GM21528 (cell line): Measurements from ENCODE around the gene MTTP.

Experiments used
- ATAC-seq: cut with Tn5 transposase; IDR thresholded peaks from one replicate; pipeline ENCODE4 v1.9.1; 2021; ENCODE audit warnings: mild to moderate bottlenecking, moderate library complexity; ENCODE audit not compliant: unreplicated experiment, low FRiP score

The MTTP gene

DNA sequence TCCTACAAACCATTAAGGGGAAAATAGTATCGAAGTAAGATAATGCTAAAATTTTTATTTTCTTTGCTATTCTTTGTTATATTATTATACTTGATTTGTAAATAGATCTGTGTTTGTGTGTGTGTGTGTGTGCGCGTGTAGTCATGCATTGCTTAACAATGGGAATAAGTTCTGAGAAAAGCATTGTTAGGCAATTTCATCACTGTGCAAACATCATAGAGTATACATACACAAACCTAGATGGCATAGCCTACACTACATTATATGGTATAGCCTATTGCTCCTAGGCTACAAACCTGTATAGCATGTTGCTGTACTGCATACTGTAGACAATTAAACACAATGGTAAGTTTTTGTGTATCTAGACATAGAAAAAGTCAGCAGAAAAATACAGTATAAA, 17.1 kb downstream of the MTTP start:
- ATAC-seq: no peak

DNA sequence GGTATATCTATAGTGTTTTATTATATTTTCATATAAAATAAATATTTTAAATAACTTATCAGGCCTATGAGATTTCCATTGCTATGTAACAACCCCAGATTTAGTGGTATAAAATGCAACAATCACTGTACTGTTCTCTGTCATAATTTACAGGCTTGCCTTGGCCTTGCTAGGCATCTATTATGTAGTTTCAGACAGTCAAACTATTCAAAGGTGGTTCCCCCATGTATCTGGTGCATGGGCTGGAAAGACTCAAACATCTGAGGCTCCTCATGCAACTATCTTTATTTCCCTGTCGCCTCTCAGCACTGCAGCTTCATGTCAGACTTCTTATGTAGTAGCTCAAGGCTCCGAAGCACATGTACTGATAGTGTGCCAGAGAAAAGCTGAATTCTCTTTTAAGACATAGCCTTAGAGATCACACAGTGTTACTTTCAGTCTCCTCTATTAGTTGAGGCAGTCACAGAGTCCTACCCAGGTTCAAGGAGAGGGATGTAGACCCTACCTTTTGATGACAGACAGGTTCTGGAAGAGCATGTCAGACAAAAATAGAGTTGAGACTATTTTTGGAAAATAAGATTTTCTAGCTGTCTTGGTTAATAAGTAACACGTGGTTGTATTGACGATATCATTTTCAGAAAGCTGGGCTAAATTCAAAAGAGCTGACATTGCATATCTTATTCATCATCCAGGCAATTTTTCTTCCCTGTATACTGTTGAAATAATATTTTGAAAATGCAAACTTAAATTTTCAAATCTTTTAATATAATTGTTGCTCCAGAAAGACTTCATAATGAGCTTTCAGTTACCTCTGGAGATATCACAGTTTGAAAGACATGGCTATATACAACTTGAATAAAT, 19.4 kb downstream of the MTTP start:
- no peak for ATAC-seq

DNA sequence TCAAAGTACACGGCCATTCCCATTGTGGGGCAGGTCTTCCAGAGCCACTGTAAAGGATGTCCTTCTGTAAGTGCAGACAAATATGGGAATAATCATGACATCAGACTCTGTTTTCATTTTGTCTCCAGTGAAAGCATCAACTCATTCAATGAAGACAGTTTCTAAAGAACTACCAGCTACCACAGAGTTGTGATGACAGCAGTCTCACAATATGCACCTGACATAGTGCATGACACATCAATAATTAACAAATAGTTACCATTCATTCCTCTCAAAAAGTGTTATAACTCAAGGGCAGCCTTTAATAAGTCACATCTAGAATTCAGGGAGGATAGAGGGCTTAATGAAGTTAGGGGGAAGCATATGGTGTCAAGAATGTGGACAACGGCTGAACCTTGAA, 20.2 kb downstream of the MTTP start:
- no peak for ATAC-seq

DNA sequence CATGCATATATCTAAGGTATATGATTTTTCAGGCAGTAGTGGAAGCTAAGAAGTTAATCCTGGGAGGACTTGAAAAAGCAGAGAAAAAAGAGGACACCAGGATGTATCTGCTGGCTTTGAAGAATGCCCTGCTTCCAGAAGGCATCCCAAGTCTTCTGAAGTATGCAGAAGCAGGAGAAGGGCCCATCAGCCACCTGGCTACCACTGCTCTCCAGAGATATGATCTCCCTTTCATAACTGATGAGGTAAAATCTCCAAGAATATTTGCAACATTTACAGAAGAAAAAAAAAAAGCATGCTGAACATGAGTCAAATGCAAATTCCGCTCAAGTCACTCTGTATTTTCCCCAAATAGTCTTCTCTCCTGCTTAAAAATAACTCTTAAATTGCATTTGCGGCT, 32.1 kb downstream of the MTTP start:
- no peak for ATAC-seq

DNA sequence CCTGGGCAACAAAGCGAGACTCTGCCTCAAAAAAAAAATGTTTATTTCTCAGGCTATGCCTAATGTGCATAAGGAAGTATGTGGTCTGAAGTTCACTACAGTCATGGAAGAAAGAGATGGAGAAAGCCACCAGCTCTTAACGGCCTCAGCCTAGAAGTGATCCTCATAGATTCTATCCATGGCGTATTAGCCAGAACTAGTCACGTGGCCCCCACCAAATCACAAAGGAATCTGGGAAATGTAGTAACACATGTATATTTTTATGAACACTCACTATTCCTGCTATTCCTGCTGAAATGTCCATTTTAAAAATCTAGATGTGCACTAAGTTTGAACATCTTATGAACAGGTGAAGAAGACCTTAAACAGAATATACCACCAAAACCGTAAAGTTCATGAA, 33.8 kb downstream of the MTTP start:
- no peak for ATAC-seq

DNA sequence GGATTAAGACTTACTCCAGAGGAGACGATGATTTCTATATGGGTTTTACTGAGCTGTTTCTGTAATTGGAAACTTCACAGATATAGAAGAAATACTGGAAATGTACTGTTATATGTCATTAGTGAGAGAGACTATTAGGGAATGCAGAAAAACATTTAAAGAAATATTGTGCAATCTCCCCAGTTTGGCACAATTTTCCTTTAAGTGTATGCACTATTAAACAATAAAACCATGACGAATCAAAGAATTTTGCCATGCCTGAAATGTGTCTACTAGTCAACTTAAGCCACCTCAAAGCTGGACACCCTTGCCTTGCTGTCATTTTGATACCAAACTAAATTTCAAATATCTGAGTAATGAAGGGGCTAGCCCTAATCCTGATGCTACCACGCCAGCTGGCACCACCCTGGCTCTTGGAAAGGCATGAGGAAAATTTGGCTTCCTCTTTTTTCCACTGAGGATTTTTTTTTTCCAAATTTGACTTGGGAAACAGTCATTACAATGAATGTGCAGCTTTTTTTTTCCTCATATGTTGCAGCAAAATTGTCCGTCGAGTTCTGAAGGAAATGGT, 36.1 kb downstream of the MTTP start:
- no peak for ATAC-seq

DNA sequence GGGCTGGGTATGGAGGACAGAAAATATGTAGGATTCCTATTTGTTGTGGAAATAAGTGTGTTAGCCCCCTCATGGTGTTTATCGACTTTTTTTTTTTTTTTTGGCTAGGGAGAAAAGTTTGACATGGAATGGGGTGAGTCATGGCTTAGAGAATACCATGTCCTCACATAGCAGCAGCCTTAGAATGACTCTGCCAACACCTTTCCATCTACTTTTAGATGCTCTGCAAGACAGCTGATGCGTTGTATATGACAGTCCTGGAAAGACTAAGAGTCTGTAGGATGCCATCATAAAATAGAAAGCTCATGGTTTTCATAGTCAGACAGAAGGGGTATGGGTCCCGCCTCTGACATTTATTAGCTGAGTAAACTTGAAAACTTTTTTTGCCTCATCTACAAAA, 37.7 kb downstream of the MTTP start:
- no peak for ATAC-seq

DNA sequence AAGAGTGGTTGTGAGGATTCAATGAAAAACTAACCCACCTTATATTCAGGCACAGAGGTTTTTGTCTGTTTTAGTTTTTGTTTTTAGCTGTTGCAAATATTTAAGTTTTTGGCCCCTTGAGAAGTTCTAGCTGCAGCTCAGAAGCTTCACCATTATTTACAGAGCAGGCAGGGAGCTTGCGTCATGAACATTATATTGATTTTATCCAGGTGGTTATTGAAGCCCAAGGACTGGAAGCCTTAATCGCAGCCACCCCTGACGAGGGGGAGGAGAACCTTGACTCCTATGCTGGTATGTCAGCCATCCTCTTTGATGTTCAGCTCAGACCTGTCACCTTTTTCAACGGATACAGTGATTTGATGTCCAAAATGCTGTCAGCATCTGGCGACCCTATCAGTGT, 38.1 kb downstream of the MTTP start:
- no peak for ATAC-seq

DNA sequence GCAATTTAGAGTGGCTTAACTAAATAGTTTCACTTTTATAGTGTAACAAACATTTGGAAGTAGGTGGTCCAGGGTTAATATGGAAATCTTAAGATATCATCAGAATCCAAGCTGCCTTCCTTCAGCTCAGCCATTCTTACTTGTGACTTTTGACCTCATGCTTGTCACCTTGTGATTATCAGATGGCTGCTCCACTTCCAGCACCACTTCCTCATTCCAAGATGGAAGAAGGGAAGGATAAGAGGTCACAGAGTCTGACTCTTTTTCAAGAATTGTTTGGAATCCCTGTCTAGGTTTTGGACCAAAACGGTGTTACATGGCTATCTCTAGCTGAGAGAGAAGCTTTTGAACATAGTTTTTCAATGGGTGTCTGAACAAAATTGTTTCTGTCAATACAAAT, 39.9 kb downstream of the MTTP start:
- no peak for ATAC-seq

DNA sequence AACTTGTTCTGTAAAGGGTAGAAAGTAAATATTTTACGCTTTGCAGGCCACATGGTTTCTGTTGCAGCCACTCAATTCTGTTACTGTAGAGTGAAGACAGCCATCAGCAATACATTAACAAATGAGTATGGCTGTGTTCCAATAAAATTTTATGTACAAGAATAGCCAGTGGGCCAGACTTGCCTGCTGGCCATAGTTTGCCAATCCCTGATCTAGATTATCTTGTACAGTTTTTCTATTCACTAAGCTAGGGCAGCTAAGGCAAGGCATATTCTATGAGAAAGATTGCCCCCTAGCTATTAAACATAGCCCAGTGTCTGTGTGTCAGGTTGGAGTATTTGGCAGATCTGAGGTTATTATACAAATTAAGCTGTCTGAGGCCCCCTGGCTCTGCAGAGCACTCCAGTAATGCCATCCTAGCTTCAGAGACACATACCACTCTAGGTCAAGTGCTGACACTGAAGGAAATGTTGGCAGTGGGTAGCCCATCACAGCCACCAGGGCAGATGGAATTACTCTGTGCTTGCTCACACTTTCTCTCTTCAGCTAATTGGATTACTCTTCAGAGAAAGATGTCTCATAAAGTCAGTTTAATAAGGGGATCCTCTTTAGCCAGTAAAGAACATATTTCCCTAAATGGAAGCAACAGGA, 40.7 kb downstream of the MTTP start:
- no peak for ATAC-seq

DNA sequence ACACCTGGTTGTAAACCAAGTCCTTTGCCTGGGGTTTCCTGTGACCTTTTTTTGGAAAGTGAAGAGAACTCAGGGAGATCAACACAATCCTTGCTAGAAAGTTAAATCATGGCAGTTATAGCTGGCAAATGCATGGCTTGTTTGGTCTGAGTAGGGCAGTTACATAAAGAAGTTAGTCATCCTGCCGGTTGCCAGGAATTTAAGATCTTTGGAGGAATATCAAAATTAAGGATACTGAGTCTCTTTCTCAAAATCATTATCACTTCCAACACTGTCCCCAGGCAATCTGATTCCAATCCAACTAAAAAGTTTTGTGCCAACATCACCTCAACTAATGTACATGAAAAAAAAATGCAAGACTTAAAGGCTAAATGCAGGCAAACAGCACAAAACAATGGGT, 42.8 kb downstream of the MTTP start:
- ATAC-seq: no peak

DNA sequence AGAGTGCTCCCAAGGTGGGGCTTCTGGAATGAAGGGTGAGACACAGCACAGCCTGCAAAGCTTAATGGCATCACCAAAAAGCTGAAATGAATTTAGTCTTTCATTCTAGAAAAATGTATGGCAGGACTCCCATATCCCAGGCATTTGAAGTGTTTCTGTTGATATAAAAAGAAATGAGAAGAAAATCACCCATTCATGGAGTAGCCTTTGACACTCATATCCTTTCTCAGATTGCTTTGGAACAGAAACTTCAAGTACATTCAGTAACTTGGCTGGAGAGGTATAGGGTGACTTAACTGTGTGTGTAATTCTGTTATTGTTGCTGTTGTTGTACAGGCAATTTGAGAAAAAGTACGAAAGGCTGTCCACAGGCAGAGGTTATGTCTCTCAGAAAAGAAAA, 47.7 kb downstream of the MTTP start:
- ATAC-seq: no peak

DNA sequence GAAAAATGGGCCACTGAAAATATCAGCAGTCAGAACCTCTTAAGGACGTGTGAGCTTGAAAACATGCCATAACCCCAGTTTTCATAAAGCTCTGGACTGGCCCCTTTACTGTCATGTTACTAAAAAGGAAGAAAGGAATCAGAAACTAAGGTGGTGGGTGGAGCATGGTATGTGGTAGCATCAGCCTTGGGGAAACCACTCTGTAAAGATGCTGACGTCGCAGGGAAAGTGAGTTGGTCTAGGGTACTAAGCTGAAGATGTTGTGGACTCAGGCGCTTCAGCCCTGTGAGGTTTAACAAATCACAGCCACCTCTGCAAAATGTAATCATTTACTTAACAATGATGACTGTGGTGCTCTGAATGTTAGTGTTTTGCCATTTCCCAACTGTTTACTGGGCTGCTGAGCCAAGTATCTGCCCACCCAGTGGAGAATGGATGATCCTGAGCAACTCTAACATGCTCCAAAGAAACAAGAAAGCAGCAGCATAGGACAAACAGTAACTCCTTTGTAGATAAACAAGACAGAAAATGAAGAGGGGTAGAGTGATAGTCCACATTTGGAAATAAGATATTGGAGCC, 49.6 kb downstream of the MTTP start:
- ATAC-seq: no peak

DNA sequence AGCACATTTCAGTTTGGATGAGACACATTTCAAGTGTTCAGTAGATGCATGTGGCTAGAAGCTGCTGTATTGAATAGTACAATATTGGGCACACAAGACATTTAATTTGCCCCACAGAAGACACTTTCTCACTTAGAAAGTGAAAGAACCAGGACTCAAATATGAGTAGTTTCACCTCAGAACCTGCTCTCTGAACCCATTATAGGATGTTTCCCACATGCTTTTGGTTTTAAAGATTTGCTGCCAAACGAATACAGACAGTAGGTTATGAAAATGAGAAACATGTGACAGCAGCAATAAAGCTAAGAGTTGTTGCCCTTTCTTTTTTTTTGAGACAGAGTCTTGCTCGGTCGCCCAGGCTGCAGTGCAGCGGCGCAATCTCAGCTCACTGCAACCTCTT, 50.7 kb downstream of the MTTP start:
- no peak for ATAC-seq

DNA sequence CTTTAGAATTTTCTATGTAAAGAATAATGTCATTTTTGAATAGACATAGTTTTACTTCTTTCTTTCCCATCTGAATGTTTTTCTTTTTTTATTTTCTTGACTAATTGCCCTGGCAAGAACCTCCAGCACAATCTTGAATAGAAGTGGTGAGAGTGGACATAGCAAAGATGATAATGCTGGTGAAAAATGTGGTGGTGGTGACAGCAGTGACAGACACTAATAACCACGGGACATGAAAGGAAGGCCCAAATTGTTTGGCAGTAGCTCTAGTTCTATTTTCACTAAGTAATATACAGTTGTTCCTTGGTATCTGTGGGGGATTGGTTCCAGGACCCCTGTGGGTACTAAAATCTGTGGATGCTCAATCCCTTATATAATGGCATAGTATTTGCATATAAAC, 53.4 kb downstream of the MTTP start:
- ATAC-seq: no peak

DNA sequence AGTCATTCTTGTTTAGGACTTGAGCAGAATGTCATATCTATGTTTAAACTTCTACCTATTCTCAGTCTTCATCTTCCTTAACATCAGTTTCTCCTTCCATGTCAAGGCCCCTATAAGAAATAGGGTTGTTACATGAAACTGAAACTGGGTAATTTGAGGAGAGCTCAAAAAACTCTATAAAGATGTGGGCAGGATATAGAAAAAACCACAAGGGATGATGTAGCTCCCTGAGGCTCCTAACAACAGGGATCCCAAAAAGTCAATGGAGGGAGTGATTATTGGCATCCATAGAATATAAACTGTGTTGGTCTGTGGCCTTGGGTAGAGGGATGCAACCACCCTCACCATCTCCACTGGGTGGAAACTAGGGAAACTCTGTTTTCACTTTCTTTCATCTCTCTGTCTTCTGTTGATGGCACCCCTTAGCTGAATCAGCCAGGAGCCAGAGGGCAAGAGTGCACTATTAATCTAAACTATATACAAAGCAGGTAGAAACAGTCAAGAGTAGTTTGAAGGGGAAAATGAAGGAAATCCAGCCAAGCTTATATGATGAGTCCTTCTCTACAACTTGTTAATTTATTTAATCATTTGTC, 55.4 kb downstream of the MTTP start:
- ATAC-seq: no peak

DNA sequence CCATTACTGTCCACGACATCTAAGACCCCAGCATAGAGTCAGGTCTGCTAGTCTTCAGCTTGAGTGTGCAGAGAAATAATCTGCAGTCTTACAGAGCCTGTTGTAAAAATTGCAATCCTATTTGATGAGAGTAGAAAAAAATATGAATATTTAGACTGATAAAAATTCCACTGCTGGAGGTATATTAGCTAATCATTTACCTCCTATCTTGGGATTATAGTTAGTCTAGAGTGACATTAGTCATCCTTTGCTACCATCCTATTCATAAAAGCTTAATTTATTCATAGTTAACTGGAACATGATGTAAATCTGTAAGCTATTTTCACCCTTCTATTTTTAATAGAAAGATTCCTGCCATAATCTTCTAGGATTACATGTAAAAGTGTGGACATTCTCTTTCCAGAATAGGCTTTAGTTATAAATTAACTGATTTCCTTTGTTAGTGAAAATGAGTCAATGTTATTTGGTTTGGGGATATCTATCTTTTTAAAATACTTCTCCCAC, 56.3 kb downstream of the MTTP start:
- no peak for ATAC-seq

DNA sequence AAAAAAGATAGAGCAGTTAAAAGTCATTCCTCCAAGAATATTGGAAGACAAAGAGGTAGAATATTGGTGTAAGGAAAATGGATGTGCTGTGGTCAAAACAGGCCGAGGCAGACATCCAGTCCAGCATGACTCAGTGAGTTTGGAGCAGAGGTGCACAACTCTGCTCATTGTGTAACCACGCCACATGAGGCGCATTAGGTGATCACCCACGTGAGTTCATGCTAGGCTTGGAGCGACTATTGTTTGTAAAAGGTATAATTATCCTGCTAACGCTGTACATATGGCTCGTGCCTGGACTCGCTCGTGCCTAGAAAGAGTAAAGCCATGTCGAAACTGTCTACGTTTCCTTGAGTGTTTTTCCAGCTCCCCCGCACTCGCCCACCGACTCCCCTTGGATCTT, 59.1 kb downstream of the MTTP start:
- no peak for ATAC-seq

DNA sequence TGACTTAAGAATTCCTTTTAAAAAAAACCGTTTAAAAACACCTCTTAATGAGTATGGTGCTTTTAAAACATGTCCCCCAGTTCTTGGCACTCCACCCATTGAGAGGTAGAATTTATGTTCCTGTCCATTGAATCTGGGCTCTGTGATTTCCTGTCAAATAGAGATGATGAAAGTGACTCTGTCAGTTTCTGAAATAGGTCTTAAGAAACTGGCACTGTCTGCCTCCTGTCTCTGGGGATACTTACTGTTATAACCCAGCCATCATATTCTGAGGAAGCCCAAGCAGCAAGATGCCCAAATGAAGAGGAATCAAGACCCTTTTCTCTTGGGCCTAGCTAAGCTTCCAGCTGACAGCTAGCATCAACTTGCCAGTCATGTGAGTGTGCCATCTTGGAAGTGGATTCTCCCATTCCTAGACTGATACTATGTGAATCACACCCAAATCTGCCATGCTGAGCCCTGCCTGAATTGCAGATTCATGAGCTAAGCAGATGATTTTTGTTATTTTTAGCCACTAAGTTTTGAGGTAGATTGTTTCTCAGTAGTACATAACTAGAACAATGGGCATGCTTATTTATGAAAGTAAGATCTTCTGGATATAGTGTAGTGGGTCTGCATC, 60.2 kb downstream of the MTTP start:
- ATAC-seq: no peak

DNA sequence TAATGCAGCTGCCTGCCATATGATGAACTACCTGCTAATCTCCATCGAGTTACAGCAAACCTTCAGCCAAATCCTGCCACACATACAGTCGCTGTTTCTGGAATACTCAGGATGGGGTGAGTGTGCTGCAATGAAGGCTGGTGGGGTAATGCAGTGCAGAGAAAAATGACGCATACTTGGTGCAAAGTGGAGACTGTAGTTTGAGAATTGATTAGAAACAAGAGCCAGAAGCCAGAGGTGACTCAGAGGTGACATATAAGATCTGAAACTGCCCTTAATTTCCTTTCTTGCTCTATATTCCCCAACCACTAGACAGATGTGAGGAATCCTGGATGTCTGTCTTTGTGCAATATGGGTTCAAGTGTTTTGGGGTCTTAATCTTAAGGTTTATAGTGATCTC, 61.0 kb downstream of the MTTP start:
- ATAC-seq: no peak

DNA sequence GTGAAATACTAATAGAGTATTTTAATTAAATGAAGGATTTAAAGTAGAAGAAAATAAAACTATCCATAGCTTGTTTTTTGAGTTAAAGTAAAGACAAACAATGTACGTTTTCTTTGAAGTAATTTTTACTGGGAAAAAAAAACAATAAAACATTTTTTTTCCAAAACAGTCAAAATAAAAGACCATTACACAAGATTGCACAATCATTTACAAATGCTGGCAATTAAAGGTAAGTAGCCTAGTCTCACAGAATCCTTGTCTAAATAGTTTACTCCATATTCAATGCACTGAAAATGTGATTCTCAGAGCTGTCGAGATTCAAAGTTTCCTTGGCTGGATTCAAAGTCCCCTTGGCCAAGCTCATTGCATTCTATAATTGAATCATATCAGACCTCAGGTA, 61.8 kb downstream of the MTTP start:
- no peak for ATAC-seq
